GM12891 (cell line): ENCODE measurements around the gene MYD88.

Experiments used
- POLR2A ChIP-seq: IDR thresholded peaks from 2 replicates; pipeline ENCODE4 v1.6.1; 2011; ENCODE audit warnings: low read depth, low read length, control low read depth
- POLR2AphosphoS5 ChIP-seq: IDR thresholded peaks from 2 replicates; pipeline ENCODE4 v1.6.1; 2011; ENCODE audit warnings: low read depth, low read length, control low read depth

- no peak for TF ChIP-seq POLR2AphosphoS5
- TF ChIP-seq POLR2A = no peak
These were observed 12.5 kb downstream of the MYD88 start for GRCh38 chr3:38150780-38151528.
